ENCODE results near the gene TREH.

DNA sequence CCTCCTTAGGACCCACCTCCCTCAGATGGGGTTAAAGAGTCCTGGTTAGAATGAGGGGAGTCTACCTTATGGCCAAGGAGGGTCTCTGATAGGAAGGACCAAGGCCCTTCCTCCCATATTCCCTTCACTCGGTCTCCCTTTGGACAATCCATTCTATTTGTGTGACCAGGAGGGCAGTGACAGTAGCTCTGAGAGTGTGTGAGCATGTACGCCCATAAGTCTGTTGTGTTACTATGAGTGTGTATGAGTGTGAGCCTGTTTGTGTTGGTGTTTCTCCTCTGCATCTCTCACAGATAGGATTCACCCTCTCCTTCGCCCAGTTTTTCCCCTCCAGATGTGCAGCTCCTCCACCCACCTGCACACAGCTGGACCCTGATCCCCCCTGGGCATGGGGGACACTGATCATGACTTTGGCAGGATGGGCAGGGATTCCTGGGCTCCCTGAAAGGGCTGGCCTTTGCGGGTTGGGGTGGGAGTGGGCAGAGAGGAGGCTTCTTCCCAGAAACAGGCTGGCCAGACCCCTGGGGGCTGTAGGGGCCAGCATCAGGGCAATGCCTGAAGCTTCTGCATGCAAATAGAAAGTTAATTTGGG, 57.6 kb downstream of the TREH start:
- TF ChIP-seq POLR2AphosphoS5 (IDR thresholded peaks at IDR 0.05; ENCODE audit: low read depth, low read length) = no peak
- no peak for TF ChIP-seq POLR2A (IDR thresholded peaks at IDR 0.05; ENCODE audit: low read depth, low read length)
- no peak for TF ChIP-seq TAF1 (IDR thresholded peaks at IDR 0.05; ENCODE audit: borderline replicate concordance, low read depth, low read length)
